Tibial nerve (tissue), 4 donors: ENCODE data around the gene RAB1B. TPM values are rescaled to one million over a fixed set of nuclear protein-coding genes. Genes with fewer than 3 reads are reported as not detected.

ENCODE experiments used
- DNase-seq, 2 donors: peaks; one replicate each; pipeline ENCODE4 v3.0.0-alpha.2; 2019; ENCODE audit warnings: low spot score in 2 of 2
- H3K27ac ChIP-seq, 4 donors: fragments of 200-600 bp; sonication (generic) in 3 of 4; one replicate each; pipeline ENCODE4 v1.5.1; 2017 to 2019; ENCODE audit warnings: mild to moderate bottlenecking in 1 of 4
- H3K27me3 ChIP-seq, 2 donors: fragments of 200-600 bp; sonication (generic) in 1 of 2; one replicate each; pipeline versions ENCODE4 v1.5.1 to v1.6.0; 2017 to 2019
- H3K36me3 ChIP-seq, 3 donors: fragments of 200-600 bp; sonication (generic); one replicate each; pipeline ENCODE4 v1.5.1; 2018 to 2019
- H3K4me1 ChIP-seq, 4 donors: fragments of 200-600 bp; sonication (generic) in 3 of 4; one replicate each; pipeline ENCODE4 v1.5.1; 2017 to 2019
- H3K4me3 ChIP-seq, 4 donors: fragments of 200-600 bp; sonication (generic) in 3 of 4; one replicate each; pipeline ENCODE4 v1.5.1; 2017 to 2019; ENCODE audit warnings: mild to moderate bottlenecking in 1 of 4, moderate library complexity in 1 of 4
- H3K9me3 ChIP-seq, 4 donors: fragments of 200-600 bp; sonication (generic) in 3 of 4; one replicate each; pipeline ENCODE4 v1.5.1; 2017 to 2019
- CTCF ChIP-seq, 5 experiments: fragments of 200-600 bp in 3 of 5; fragments of 450-650 bp in 2 of 5; sonication (generic) in 3 of 5; IDR thresholded peaks; one replicate each; pipeline ENCODE4 v1.5.1; 2016 to 2019; ENCODE audit warnings: antibody characterized with exemption in 5 of 5, mild to moderate bottlenecking in 3 of 5, moderate library complexity in 2 of 5
- EP300 ChIP-seq, 2 donors: sonication (generic); formaldehyde crosslinking; IDR thresholded peaks; one replicate each; pipeline ENCODE4 v1.6.1; 2017; ENCODE audit warnings: antibody characterized with exemption in 2 of 2, mild to moderate bottlenecking in 1 of 2
- POLR2A ChIP-seq, 2 donors: fragments of 450-650 bp; IDR thresholded peaks; one replicate each; pipeline ENCODE4 v1.6.1; 2017; ENCODE audit warnings: antibody characterized with exemption in 2 of 2, mild to moderate bottlenecking in 2 of 2, moderate library complexity in 2 of 2
- WGBS, 2 donors: methylation state at CpG; one replicate each; pipeline ENCODE4 v1.1.5; 2018; 5-methylcytosine and 5-hydroxymethylcytosine counted together
- total RNA-seq, 4 donors: library from RNA; depleted of rRNA; stranded (reverse); fragments of >200 nt; gene quantifications; one replicate each; pipeline ENCODE4 v1.1.0, GENCODE V29; 2016

RAB1B gene
- total RNA-seq, 4 donors from 2014 or later = 76.3 to 144 (median 96.8) TPM

GRCh38 chr11:66265531-66266377 is 2.7 kb upstream of the RAB1B start:
- TF ChIP-seq POLR2A (IDR thresholded peaks at IDR 0.05) (no peak), CTCF (IDR thresholded peaks at IDR 0.05) (no peak), EP300 (IDR thresholded peaks at IDR 0.05) (no peak)
- WGBS, 2 donors = 90 to 93% methylated on average over 23 to 25 of the region's 26 CpGs
- Histone ChIP-seq H3K9me3 (no peaks in the 10 kb centered on the region), H3K4me3 (no peak overlapping the region), H3K27ac (peak overlapping the region in 2 of 4 donors; percentile 98 to 99), H3K27me3 (no peaks in the 10 kb centered on the region), H3K4me1 (peaks cover 0 to 30% (median 15%) of the 10 kb centered on the region in 4 donors), H3K36me3 (peaks cover 0 to 58% (median 0%) of the 10 kb centered on the region in 3 donors)
- DNase-seq = no peak

GRCh38 chr11:66266378-66267038 is 1.9 kb upstream of the RAB1B start:
- 74 to 75% methylated on average over 18 to 20 of the region's 20 CpGs for WGBS, 2 donors
- H3K4me3 ChIP-seq = peak overlapping the region; percentile 67 to 90 (median 76)
- DNase-seq = no peak
- peaks cover 0 to 35% (median 15%) of the 10 kb centered on the region in 4 donors for H3K4me1 ChIP-seq
- peaks cover 0 to 52% (median 0%) of the 10 kb centered on the region in 3 donors for H3K36me3 ChIP-seq
- no peaks in the 10 kb centered on the region for H3K9me3 ChIP-seq
- peak overlapping the region; percentile 87 to 99 (median 95) for H3K27ac ChIP-seq
- H3K27me3 ChIP-seq = no peaks in the 10 kb centered on the region
- TF ChIP-seq EP300 (IDR thresholded peaks at IDR 0.05) (no peak), POLR2A (IDR thresholded peaks at IDR 0.05) (no peak), CTCF (IDR thresholded peaks at IDR 0.05) (no peak)

- Histone ChIP-seq H3K36me3 (peaks cover 0 to 52% (median 2%) of the 10 kb centered on the region in 3 donors), H3K27ac (peak overlapping the region; percentile 87 to 99 (median 95)), H3K27me3 (no peaks in the 10 kb centered on the region), H3K4me1 (peaks cover 0 to 37% (median 15%) of the 10 kb centered on the region in 4 donors), H3K4me3 (peak overlapping the region; percentile 67 to 90 (median 76)), H3K9me3 (no peaks in the 10 kb centered on the region)
- WGBS, 2 donors = 8 to 15% methylated on average over 13 of the region's 13 CpGs
- no peak for DNase-seq
- TF ChIP-seq CTCF (IDR thresholded peaks at IDR 0.05) = no peak
- TF ChIP-seq EP300 (IDR thresholded peaks at IDR 0.05) = no peak
- no peak for TF ChIP-seq POLR2A (IDR thresholded peaks at IDR 0.05)
Measured at GRCh38 chr11:66267039-66267378, 1.4 kb upstream of the RAB1B start.

- peak; percentile 83 to 85 for DNase-seq
- Histone ChIP-seq H3K36me3 (peaks cover 0 to 52% (median 8%) of the 10 kb centered on the region in 3 donors), H3K4me1 (peaks cover 0 to 37% (median 15%) of the 10 kb centered on the region in 4 donors), H3K27ac (peak overlapping the region; percentile 87 to 99 (median 95)), H3K27me3 (no peaks in the 10 kb centered on the region), H3K9me3 (no peaks in the 10 kb centered on the region), H3K4me3 (peak overlapping the region; percentile 67 to 90 (median 76))
- 1% methylated on average over 35 to 50 of the region's 61 CpGs for WGBS, 2 donors
- TF ChIP-seq CTCF (IDR thresholded peaks at IDR 0.05) (peak in 3 of 5 experiments; percentile 15 to 55 (median 45)), POLR2A (IDR thresholded peaks at IDR 0.05) (peak; percentile 46 to 61), EP300 (IDR thresholded peaks at IDR 0.05) (peak; percentile 4 to 75)
Measured at GRCh38 chr11:66267379-66268243, 828 bp upstream of the RAB1B start.
